ENCODE data around the gene RPS26.

GRCh38 chr12:56004211-56004610 lies 37.5 kb upstream of the RPS26 start:
- TF ChIP-seq USF1 (IDR thresholded peaks at IDR 0.05) (no peak), REST (IDR thresholded peaks at IDR 0.05; ENCODE audit: low read depth) (no peak)

Data from Ishikawa (cell line).